DMS79 (cell line): ENCODE results near the gene PRMT7.

ENCODE experiments used
- DNase-seq: peaks from one replicate; lab custom pipeline; 2025; lab: John Stamatoyannopoulos, UW

The PRMT7 gene

DNA sequence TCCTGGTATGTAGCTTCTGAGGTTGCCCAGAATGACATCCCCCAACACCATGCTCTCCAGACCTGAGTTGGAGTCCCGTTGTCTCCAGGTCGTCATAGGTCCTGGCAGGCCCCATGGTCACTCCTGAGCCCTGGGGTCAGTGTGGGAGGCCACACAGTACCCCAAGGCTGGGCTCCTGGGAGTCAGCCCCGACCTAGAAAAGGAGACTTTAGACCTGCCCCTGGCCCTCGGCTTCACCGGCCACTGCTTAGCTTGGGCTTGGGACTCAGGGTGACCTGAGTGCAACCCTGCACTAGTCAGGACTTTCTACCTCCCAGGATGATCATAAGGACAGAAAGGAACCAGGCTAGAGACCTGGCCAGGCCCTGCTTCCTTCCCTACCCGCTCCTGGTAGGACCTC, 65.8 kb downstream of the PRMT7 start:
- DNase-seq: no peak

DNA sequence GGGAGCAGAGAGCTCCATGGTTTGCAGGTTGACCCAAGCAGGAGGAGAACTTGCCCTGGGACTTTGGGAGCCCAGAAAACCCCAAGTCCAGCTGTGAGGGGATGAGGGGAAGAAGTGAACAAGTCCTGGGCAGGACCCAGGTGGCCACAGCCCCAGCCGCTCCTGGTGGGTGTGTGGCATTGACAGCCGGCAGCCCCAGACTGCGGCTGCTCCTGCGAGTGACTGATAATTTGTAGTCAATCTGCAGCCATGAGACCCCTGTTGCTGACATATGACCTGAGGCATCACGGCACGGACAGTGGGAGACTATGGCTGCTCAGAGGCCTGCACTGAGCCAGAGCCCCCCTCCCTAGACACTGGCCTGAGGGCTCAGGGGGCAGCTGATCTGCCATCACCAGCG, 66.4 kb downstream of the PRMT7 start:
- no peak for DNase-seq

DNA sequence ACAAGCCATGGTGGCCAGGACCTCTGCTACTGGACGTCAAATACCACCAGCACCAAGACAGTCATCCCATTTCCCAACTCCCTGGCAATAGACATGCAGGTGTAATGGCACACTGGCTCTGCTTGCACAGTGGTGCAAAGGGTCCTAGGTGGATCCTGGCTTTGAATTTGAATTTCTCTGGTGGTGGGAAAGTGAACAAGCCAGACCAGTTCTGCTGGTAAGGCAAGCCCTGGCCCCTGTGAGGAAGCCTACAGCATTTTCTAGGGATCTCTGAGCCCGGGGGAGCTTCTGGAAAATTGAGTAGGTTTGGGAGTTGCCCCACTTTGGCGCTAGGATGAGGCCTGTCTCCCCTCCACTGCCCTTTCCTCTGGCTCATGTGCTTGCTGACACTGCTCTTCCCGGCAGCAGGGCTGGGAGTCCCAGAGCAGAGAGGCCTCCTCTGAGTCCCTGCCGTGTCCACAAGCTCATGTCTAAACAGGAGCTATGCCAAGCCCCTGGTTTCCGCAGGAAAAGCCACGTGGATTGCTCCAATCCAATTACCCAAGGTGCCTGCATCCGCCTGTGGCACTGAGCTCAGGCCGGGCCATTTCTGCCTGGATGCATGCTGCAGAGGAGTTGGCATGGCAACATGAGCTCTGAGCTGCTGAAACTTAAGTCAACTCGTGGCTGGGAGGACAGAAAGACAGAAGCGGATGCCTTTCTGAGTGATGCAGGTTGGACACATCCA, 67.0 kb downstream of the PRMT7 start:
- DNase-seq: no peak

DNA sequence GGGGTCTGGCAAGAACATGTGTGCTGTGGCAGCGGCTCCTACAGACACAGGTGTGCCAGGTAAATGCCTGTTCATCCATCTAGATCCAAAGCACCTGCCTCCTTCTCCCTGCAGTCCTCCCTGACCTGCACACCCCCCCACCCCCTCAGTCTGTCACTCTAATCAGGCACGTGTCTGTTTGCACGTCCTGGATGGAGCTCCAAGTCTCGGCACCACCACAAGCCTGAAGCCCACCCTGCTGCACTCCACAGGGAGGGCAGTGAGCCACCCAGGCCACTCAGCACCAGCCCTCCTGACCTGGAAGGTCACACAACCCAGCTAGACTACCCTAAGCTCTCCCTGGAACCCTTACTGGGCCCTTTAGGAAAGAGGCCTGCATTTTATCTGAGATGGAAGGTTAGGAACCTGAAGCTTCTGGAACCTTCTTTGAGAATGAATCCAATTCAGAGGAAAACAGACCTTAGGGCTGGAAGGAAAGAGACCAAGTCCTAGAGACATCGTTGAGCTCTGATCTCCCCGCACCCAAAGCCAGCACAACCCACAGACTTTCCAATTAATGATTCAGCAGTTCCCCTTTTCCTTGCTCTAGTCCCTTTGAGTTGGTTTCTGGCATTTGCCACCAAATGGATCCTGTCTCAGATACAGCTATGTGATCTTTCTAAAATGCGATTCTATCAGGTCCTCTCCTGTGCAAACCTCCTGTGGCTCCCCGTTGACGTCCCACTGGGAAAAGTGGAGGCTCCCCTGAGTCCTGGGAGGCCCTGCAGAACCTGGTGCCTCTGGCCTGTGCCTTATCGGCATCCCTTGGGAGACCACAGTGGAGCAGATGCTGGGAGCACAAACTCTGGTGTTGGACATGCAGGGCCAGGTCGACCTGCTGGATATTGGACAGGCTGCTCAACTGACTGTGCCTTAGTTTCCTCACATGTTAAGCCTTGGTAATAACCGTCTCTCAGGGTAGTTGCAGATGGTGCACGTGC, 67.9 kb downstream of the PRMT7 start:
- no peak for DNase-seq

DNA sequence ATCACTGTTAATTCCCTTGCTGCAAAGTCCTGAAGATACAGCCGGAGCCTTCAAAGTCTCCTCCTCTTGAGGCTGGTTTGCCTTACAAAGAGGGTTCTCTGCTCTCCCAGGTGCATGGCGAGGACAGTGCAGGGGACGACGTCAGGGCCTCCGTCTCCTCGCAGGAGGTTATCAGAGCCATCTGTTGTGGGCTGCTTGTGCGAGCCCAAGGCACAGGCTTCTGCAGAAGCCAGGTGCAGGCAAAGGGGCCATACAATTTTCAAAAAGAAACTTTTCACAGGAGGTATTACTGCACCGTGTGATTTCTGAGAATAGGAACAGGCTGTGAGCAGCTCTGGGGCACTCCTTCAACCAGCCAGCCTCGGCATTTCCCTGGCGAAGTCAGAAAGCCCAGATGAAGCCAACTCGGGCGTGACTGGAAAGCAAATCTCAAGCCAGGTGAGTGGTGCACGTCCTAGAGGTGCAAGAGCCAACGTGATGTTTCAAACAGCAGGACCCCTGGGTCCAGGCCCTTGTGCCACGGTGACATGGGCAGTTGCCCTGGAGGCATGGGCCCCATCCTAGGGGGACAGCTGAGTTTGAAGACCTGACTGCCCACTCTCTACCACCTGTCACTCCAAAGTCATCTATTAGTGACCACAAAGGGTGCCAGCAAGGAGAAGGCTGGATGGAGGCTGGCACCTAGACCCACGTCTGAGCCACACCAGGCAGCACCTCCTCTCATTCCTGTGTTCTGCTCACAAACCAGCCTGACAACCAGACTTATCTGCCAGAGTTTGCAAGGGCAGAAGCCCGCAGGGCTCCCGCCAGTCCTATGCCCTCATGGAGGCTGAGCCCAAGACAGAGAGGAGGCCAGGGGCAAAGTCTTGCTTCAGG, 68.9 kb downstream of the PRMT7 start:
- no peak for DNase-seq

DNA sequence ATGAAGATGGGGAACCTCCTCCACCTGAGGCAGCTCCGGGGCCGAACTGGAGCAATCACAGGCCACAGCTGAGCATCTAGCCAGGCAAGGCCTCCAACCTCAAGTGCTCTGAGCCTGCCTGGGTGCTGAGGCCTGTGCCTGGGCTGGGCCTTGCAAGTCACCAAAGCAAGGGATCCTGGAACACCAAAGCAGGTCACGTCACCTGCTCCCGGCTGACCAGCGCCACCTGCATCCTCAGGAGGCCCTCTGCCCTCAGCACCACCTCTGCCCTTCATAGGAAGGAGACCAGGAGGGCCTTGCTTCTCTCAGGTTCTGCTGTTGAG, 69.5 kb downstream of the PRMT7 start:
- no peak for DNase-seq

DNA sequence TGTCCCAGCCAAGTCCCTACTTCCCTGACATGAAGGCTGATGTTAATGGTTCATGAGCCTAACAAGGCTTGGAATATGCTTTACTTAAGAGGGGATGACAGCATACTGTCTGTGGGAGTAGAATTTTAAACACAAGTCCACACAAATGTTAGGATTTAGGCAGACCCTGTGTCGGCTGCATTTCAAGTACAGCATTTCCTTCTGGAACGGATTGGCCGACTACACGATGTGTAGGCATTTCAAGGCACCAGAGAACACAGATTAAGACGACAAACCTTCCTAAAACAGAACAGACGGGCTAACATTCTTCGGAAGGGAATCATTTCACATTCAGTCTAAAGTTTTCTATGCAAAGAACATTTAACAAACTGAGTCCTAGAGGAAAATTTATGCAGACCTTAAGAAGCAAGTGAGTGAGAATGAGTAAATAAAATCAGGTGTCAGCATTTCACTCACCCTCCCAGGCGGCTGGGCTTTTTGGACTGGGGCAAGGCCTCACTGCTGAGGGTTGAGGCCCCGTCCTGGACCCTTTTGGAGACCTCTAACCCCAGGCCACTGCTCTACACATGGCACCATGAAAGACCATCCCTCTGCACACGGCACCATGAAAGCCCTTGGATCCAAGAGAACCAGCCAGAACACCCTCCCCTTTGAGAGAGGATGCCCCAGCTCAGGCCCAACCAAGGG, 70.0 kb downstream of the PRMT7 start:
- DNase-seq: no peak

DNA sequence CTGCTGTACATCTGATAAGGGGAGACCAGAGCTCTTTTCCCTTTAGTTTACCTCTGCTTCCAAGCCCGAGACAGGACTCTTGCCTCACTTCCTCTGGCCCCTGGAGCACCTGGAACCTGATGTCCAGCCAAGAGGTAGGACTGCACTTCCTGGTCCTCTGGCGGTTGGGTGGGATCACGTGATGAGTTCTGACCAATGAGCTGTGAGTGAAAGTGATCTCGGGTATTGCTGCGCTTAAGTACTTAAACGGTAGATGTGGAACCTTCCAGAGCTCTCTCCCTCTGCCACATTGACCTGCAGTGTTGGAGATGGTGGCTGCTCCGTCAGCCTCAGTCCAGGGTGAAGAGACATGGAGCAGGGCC, 70.5 kb downstream of the PRMT7 start:
- DNase-seq: no peak

DNA sequence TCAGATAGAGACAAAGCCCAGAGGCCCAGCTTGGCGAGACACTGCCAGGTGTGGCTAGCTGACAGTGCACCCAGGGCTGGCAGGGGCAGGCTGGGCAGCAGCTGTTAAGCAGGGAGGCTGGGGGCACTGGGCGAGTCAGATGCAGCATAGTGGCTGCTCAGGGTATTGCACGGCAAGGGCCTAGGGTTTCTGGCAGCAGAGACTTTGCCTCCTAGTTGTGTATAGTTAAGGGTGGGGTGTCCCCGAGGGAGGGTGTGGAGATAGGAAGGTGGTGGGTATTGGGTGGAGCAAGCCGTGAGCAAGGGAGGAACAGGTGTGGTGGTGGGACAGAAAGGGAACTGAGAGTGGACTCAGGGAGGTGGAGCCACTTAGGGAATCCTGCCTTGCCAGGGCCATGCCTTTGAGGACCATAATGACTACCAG, 71.5 kb downstream of the PRMT7 start:
- no peak for DNase-seq

DNA sequence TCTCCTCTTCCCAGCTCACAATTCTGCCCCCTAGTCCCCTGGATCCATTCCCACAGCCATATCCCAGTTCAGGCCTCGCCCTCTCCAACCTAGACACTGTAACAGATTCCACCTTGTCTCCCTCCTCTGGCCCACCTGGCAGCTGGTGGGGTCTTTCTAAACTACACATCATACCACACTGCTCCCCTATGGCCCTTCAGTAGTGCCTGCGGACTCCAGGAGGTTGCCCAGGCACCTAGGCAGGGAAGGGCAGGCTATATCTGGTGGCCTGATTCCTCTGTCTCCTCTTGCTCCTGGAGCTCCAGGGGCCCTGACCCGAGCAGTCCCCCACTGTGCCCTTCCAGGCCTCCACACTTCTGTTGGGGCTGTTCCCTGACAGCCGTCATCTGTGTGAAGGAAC, 73.0 kb downstream of the PRMT7 start:
- DNase-seq: no peak

DNA sequence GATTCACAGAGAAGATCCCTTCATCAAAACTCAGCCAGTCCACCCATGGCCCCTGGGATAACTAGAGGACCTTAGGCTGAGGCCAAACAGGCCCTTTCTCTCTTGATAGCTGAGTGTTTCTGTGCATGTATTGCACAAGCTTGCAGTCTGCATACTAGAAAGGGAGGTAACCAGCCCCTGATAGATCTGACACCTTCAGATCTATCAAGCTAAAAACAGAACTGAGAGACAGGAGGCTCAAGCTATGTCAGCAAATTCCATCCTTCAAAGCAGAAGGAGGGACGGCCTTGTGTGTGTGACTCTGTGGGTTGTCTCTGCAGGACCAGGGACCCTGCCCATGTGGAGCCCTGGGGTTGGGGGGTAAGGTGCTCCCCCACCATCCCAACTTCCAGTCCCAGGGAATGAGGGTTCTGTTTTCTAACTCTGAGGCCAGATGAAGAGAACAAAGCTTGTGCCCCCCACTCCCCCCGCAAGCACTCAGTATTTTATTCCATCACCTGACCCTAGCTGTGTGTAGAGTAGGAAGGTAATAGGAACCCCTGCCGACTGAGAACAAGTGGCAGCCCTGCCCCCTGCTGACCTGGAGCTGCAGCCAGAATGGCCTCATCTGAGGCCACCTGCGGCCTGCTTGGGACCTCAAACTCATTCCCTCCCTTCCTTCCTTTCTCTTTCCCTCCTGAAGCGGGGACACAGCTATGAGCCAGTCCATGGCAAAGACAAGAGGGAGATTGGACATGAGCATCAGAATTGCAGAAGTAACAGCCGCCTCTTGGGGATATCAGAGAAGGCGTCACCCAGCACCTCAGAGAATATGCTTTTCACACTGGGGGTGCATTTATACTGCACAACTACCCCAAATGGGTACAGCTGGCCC, 73.7 kb downstream of the PRMT7 start:
- DNase-seq: no peak

DNA sequence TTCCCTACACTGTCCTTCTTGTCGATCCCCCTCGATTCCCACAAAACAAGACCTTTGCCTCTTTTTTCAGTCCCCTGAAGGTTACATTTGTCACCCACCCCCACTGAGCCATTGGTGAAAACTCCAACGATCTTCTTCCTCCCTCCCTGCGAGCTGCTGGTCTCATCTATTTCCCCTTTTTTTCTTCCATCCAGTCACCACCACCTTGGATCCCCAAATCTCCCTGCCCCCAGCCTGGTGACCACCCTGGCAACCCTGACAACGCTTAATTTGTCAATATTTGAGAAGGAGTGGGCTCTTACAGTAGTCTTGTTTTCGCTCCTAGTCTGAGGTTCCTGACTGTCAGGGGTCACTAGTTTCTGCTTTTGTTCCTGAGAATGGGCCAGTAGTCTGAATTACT, 74.6 kb downstream of the PRMT7 start:
- no peak for DNase-seq

DNA sequence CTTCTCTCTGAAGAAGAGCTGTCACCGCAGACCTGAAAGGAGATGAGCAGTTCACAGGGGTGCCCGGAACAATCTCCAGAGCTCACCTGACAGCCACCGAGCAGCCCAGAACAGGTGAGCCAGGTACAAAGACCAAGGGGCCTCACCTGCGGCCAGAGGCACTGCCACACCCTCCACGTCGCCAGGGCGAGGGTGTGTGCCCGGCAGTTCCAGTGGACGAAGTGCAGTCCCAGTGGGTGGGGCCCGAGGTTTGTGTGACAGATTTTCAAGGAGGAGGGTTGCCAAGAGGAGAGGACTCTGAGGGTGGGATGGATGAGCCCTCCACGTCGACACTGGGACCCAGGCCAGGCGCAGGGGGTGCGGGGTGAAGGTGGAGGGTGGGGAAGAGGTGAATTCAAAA, 75.8 kb downstream of the PRMT7 start:
- no peak for DNase-seq

DNA sequence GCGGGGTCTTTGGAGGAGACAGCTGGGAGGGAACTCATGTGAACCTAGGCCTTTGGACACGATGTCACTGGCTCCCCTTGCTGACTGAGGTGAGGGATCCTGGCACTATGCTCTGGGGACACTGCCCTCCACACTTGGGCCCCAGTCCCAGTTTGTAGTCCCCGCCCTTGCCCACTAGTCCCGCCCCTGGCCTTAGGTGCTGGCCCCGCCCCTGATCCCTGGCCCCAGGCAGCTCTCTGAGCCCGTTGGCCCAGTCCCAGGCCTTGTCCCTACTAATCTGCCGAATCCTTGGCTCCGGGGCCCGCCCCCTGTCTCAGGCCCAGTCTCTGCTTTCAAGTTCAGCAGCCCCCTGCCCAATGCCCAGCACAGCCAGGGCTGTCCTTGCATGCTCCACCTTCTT, 76.5 kb downstream of the PRMT7 start:
- DNase-seq: no peak

DNA sequence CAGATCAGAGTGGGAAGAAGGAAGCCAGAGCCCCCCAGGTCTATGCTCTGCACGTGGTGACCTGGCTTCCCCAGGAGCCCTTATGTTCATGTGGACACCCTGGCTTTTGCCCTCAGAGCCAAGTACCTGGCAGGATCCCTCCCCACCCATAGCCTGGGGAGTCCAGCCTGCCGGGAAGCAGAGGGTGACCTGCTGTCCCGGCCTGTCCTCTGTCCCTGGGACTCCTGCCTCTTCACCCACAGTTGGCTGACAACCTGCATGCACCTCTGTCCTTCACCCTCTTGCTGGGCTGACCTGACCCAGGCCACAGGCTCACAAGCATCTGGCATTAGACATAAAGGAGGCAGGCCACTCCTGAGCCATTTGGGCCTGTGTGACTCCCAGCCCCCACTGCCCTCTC, 77.3 kb downstream of the PRMT7 start:
- no peak for DNase-seq

DNA sequence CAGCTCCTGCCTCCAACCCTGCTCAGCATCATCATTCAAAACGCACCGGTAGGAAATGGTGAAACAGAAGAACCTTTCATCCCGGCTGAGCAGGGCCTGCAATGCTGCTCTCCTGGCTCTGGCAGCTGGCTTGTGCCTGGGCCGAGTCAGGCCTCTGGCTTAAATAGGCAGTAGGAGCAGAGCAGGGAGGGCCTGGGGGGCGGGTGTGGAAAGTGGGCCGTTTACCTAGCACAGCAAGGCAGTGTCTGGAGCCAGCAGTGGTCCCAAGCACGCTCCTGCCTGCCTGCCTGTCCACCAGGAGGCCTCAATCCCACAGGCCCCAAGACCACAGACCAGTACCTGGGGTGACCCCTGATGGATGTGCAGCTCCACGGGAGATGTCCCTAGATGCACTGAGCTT, 78.2 kb downstream of the PRMT7 start:
- DNase-seq: no peak

DNA sequence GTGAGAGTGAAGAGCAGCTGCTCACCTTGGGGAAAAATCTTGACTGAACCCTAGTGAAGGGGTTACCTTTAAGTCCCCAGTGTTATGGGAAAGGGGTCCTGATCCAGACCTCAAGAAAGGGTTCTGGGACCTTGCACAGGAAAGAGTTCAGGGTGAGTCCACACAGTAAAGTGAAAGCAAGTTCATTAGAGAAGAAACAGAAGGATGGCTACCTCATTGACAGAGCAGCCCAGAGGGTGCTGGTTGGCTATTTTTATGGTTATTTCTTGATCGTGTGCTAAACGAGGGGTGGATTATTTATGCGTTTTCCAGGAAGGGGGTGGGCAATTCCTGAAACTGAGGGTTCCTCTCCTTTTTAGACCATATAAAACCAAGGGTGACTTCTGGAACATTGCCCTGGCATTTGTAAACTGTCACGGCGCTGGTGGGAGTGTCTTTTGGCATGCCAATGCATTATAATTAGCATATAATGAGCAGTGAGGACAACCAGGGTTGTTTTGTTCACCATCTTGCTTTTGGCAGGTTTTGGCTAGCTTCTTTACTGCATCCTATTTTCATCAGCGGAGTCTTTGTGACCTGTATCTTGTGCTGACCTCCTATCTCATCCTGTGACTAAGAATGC, 79.0 kb downstream of the PRMT7 start:
- DNase-seq: no peak

DNA sequence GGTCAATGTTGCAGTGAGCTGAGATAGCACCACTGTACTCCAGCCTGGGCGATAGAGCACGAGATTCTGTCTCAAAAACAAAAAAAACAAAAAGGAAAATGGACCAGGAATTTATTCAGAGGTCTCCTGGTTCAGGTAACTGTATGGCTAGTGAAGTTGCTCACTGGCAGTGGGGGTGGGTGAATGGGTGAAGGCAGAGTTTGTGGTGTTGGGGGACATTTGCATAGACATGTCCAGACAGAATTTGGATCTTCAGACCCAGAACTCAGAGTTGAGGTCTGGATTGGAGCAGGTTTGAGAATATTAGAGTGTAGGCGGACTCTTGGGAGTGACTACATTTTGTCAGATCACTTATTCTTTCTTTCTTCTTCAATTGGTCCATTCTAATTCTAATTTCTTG, 82.5 kb downstream of the PRMT7 start:
- DNase-seq: no peak

DNA sequence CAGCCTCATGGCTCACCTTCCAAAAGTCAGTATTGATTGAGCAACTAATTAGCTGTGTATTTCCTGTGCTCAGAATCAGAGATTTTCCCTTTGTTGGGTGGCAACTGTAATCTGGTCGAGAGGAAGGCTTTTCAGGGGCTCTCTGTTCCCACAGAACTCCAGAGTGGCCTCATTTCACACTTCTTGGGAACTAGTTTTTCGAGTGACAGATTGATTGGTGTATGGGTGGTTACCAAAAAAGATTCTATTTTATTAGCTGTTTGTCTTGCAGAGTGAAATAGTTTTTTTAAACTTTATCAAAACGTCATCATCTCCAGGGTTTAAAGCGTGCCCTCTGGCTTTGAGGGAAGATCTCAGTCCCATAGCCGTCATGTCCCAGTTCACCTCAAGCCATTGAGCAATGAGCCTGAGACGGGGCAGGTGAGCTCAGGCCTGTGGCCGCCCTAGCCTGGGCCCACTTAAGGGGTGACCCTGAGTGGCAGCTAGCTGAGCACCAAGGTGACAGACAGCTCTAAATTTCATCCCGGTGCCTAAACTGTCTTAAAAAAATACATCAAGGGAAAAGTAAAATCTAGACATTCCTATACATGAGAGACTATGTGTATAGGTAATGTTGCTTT, 84.5 kb downstream of the PRMT7 start:
- no peak for DNase-seq

DNA sequence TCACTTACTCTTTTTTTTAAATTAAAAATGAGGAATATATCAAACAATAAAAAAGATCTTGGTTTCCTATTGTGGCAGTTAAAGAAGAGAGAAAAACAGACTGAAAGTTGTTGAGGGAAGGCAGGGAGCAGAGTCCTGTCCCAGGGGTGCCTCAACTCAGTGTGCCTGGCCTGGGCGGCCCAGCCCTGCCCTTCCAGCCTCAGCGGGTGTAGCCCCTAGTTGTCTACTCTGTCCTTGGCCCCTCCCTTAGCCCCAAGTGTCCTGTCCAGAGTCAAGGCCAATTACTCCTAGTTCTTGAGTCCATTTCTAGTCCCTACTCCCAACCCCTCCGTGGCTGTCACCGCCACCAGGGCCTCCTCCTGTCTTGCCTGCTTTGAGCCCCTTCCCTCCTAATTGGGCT, 85.0 kb downstream of the PRMT7 start:
- no peak for DNase-seq
